Measurements from ENCODE around the gene CA6.

DNA sequence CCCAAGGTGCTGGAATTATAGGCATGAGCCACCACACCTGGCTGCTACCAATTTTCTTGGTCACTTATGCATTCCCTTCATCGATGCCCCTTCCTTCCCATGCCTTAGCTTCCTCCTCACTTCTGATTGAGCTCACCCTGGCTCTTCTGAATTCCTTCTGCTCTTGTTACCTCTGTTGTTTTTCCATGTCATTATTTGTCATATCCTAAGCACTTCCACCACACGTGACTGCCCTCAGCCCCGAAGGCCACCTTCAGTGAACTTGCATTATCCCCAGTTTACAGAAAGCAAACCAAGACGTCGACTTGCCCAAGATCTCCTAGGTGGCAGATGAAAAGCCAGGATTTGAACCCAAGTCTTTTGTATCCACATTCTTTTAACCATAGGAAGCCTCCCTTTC is 30.7 kb downstream of the CA6 start:
- TF ChIP-seq, protein P1, sequence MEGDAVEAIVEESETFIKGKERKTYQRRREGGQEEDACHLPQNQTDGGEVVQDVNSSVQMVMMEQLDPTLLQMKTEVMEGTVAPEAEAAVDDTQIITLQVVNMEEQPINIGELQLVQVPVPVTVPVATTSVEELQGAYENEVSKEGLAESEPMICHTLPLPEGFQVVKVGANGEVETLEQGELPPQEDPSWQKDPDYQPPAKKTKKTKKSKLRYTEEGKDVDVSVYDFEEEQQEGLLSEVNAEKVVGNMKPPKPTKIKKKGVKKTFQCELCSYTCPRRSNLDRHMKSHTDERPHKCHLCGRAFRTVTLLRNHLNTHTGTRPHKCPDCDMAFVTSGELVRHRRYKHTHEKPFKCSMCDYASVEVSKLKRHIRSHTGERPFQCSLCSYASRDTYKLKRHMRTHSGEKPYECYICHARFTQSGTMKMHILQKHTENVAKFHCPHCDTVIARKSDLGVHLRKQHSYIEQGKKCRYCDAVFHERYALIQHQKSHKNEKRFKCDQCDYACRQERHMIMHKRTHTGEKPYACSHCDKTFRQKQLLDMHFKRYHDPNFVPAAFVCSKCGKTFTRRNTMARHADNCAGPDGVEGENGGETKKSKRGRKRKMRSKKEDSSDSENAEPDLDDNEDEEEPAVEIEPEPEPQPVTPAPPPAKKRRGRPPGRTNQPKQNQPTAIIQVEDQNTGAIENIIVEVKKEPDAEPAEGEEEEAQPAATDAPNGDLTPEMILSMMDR (conservative IDR thresholded peaks at IDR 0.05; ENCODE audit: low read length) = no peak
- no peak for TF ChIP-seq EZH2phosphoT487 (IDR thresholded peaks at IDR 0.05; ENCODE audit: borderline replicate concordance)

Measured in Loucy (cell line).